ENCODE data around the gene DENND6B. TPM values are rescaled to one million over a fixed set of nuclear protein-coding genes. Genes with fewer than 3 reads are reported as not detected.

The DENND6B gene
- total and polyA plus RNA-seq, 2 of the 13 experiments (the other 11 are each of a cell fraction or from before 2014, with no cell fraction given) = 0.95 to 3.8 TPM

GRCh38 chr22:50326956-50327710 is at the start of gene DENND6B (continued):
- no peak for TF ChIP-seq SKIL (CRISPR knock-in tag; IDR thresholded peaks at IDR 0.05; ENCODE audit: borderline replicate concordance)
- TF ChIP-seq ESRRA (CRISPR knock-in tag; IDR thresholded peaks at IDR 0.05; ENCODE audit: low read depth) = peak; percentile 51; the same call in 1 of the 2 replicates
- TF ChIP-seq FUBP1 (CRISPR knock-in tag; IDR thresholded peaks at IDR 0.05; ENCODE audit: borderline replicate concordance) = no peak
- no peak for TF ChIP-seq ZNF253 (CRISPR knock-in tag; IDR thresholded peaks at IDR 0.05; ENCODE audit: borderline replicate concordance)
- TF ChIP-seq ZBTB10 (CRISPR knock-in tag; IDR thresholded peaks at IDR 0.05; ENCODE audit: borderline replicate concordance) = peak; percentile 46; the same call in 1 of the 2 replicates
- TF ChIP-seq ZFP90 (CRISPR knock-in tag; IDR thresholded peaks at IDR 0.05; ENCODE audit: borderline replicate concordance) = no peak
- no peak for TF ChIP-seq ATF5 (CRISPR knock-in tag; IDR thresholded peaks at IDR 0.05; ENCODE audit: low read depth)
- TF ChIP-seq ZNF263 (CRISPR knock-in tag; IDR thresholded peaks at IDR 0.05) = no peak
- TF ChIP-seq SMAD3 (CRISPR knock-in tag; IDR thresholded peaks at IDR 0.05) = no peak
- no peak for TF ChIP-seq GMEB2 (CRISPR knock-in tag; IDR thresholded peaks at IDR 0.05; ENCODE audit: low read depth)
- TF ChIP-seq ZC3H13 (CRISPR knock-in tag; IDR thresholded peaks at IDR 0.05) = 0 out of 2 replicates have a peak, but pooled peaks have one; percentile 71
- no peak for TF ChIP-seq KDM4B (CRISPR knock-in tag; IDR thresholded peaks at IDR 0.05)
- 0 out of 2 replicates have a peak, but pooled peaks have one; percentile 37 for TF ChIP-seq EED (CRISPR knock-in tag; IDR thresholded peaks at IDR 0.05)
- 0 out of 2 replicates have a peak, but pooled peaks have one; percentile 83 for TF ChIP-seq SNAI1 (CRISPR knock-in tag; IDR thresholded peaks at IDR 0.05; ENCODE audit: borderline replicate concordance)
- no peak for TF ChIP-seq ZNF12 (CRISPR knock-in tag; IDR thresholded peaks at IDR 0.05)
- TF ChIP-seq MXD3 (CRISPR knock-in tag; IDR thresholded peaks at IDR 0.05) = peak; percentile 72; the same call in 1 of the 2 replicates

Data from HepG2 (cell line).